Fibroblast of lung (primary cell): ENCODE results near the gene RUFY3.

Experiments used
- CTCF ChIP-seq, 2 donors: IDR thresholded peaks in 1 of 2; conservative IDR thresholded peaks in 1 of 2; 1 replicate in 1 of 2; 2 replicates in 1 of 2; pipeline ENCODE4 v1.5.1; 2011 to 2012; ENCODE audit warnings: low read length in 2 of 2, control low read depth in 1 of 2, inconsistent platforms in 1 of 2, low read depth in 1 of 2, mild to moderate bottlenecking in 1 of 2
- EZH2 ChIP-seq: IDR thresholded peaks from 2 replicates; pipeline ENCODE4 v1.5.1; 2012; ENCODE audit warnings: low read length, control low read depth, mild to moderate bottlenecking; ENCODE audit errors: missing control alignments

GRCh38 chr4:70844180-70844579 is 122.4 kb downstream of the RUFY3 start:
- TF ChIP-seq CTCF (conservative IDR thresholded peaks at IDR 0.05 in 1 of 2, IDR thresholded peaks at IDR 0.05 in 1 of 2; ENCODE audit: low read depth in 1 of 2, low read length in 2 of 2), result no peak
- TF ChIP-seq EZH2, result no peak
